HEK293 (cell line): ENCODE results near the gene PTPRH.

Experiments
- GLIS1 ChIP-seq: fragments of 450-650 bp; formaldehyde crosslinking; IDR thresholded peaks from 2 replicates; pipeline ENCODE4 v1.5.1; 2016; ENCODE audit warnings: missing biosample characterization, missing genetic modification characterization
- HOXC10 ChIP-seq: sonication (generic); formaldehyde crosslinking; IDR thresholded peaks from 2 replicates; pipeline ENCODE4 v1.8.1; 2023; ENCODE audit warnings: mild to moderate bottlenecking, missing genetic modification reagents
- HOXD13 ChIP-seq: sonication (generic); formaldehyde crosslinking; IDR thresholded peaks from 2 replicates; pipeline ENCODE4 v1.8.0; 2022; ENCODE audit warnings: missing genetic modification reagents, borderline replicate concordance
- PRDM1 ChIP-seq: fragments of 450-650 bp; formaldehyde crosslinking; IDR thresholded peaks from 2 replicates; pipeline ENCODE4; 2016; ENCODE audit warnings: missing biosample characterization, missing genetic modification characterization
- SETDB1 ChIP-seq: IDR thresholded peaks from one replicate; pipeline ENCODE4 v1.6.1; 2017; ENCODE audit warnings: mild to moderate bottlenecking, low read length, moderate library complexity, mixed read lengths; ENCODE audit not compliant: insufficient read length
- WT1 ChIP-seq: fragments of 450-650 bp; formaldehyde crosslinking; IDR thresholded peaks from 2 replicates; pipeline ENCODE4 v1.5.1; 2016; ENCODE audit warnings: missing biosample characterization, missing genetic modification characterization
- ZBTB1 ChIP-seq: fragments of 450-650 bp; formaldehyde crosslinking; IDR thresholded peaks from 2 replicates; pipeline ENCODE4 v1.5.1; 2016; ENCODE audit warnings: missing biosample characterization, missing genetic modification characterization
- ZFP41 ChIP-seq: fragments of 450-650 bp; formaldehyde crosslinking; IDR thresholded peaks from 2 replicates; pipeline ENCODE4 v1.5.1; 2016; ENCODE audit warnings: missing biosample characterization, missing genetic modification characterization, borderline replicate concordance
- ZFP69B ChIP-seq: fragments of 450-650 bp; formaldehyde crosslinking; IDR thresholded peaks from 2 replicates; pipeline ENCODE4 v1.5.1; 2016; ENCODE audit warnings: missing biosample characterization, missing genetic modification characterization
- ZNF169 ChIP-seq: fragments of 450-650 bp; formaldehyde crosslinking; IDR thresholded peaks from 2 replicates; pipeline ENCODE4 v1.5.1; 2016; ENCODE audit warnings: missing biosample characterization, missing genetic modification characterization
- ZNF175 ChIP-seq: fragments of 450-650 bp; formaldehyde crosslinking; IDR thresholded peaks from 2 replicates; pipeline ENCODE4 v1.5.1; 2016; ENCODE audit warnings: missing biosample characterization, missing genetic modification characterization
- ZNF19 ChIP-seq: fragments of 450-650 bp; formaldehyde crosslinking; IDR thresholded peaks from 2 replicates; pipeline ENCODE4; 2016; ENCODE audit warnings: missing biosample characterization, missing genetic modification characterization, low read depth
- ZNF2 ChIP-seq: fragments of 450-650 bp; formaldehyde crosslinking; IDR thresholded peaks from 2 replicates; pipeline ENCODE4 v1.5.1; 2016; ENCODE audit warnings: missing biosample characterization, missing genetic modification characterization
- ZNF23 ChIP-seq: fragments of 450-650 bp; formaldehyde crosslinking; IDR thresholded peaks from 2 replicates; pipeline ENCODE4 v1.5.1; 2016; ENCODE audit warnings: missing biosample characterization, missing genetic modification characterization, borderline replicate concordance
- ZNF274 ChIP-seq, 2 experiments: fragments of 200-500 bp in 1 of 2; fragments of 450-650 bp in 1 of 2; sonication (Bioruptor generic) in 1 of 2; formaldehyde crosslinking in 1 of 2; IDR thresholded peaks; 2 replicates each; pipeline versions ENCODE4 v1.5.1 to v1.6.1; 2014 to 2016; ENCODE audit warnings: borderline replicate concordance in 1 of 2, inconsistent platforms in 1 of 2, low read length in 1 of 2, missing biosample characterization in 1 of 2, missing genetic modification characterization in 1 of 2
- ZNF335 ChIP-seq: fragments of 450-650 bp; formaldehyde crosslinking; conservative IDR thresholded peaks from 2 replicates; pipeline ENCODE4 v1.5.1; 2016; ENCODE audit warnings: missing biosample characterization, missing genetic modification characterization
- ZNF366 ChIP-seq: fragments of 450-650 bp; formaldehyde crosslinking; conservative IDR thresholded peaks from 2 replicates; pipeline ENCODE4 v1.5.1; 2016; ENCODE audit warnings: missing biosample characterization, missing genetic modification characterization
- ZNF426 ChIP-seq: fragments of 450-650 bp; formaldehyde crosslinking; IDR thresholded peaks from 2 replicates; pipeline ENCODE4 v1.5.1; 2017; ENCODE audit warnings: missing biosample characterization, missing genetic modification characterization, mild to moderate bottlenecking, inconsistent platforms, moderate library complexity
- ZNF449 ChIP-seq: fragments of 450-650 bp; formaldehyde crosslinking; IDR thresholded peaks from 2 replicates; pipeline ENCODE4 v1.5.1; 2017; ENCODE audit warnings: missing biosample characterization, mild to moderate bottlenecking, missing genetic modification characterization, moderate library complexity
- ZNF514 ChIP-seq: fragments of 450-650 bp; formaldehyde crosslinking; IDR thresholded peaks from 2 replicates; pipeline ENCODE4 v1.5.1; 2016; ENCODE audit warnings: missing biosample characterization, missing genetic modification characterization
- ZNF529 ChIP-seq: fragments of 450-650 bp; formaldehyde crosslinking; IDR thresholded peaks from 2 replicates; pipeline ENCODE4 v1.5.1; 2017; ENCODE audit warnings: missing genetic modification characterization, missing biosample characterization; ENCODE audit not compliant: insufficient replicate concordance
- ZNF544 ChIP-seq: fragments of 450-650 bp; formaldehyde crosslinking; IDR thresholded peaks from 2 replicates; pipeline ENCODE4 v1.5.0; 2017; ENCODE audit warnings: missing biosample characterization, missing genetic modification characterization
- ZNF549 ChIP-seq: fragments of 450-650 bp; IDR thresholded peaks from 2 replicates; pipeline ENCODE4 v1.5.1; 2018; ENCODE audit warnings: missing biosample characterization, missing genetic modification characterization, mild to moderate bottlenecking, inconsistent platforms, moderate library complexity
- ZNF600 ChIP-seq: fragments of 450-650 bp; formaldehyde crosslinking; IDR thresholded peaks from 2 replicates; pipeline ENCODE4 v1.5.1; 2016; ENCODE audit warnings: missing biosample characterization, missing genetic modification characterization
- ZNF621 ChIP-seq: fragments of 450-650 bp; formaldehyde crosslinking; IDR thresholded peaks from 2 replicates; pipeline ENCODE4 v1.5.1; 2017; ENCODE audit warnings: missing biosample characterization, missing genetic modification characterization
- ZNF624 ChIP-seq: fragments of 450-650 bp; formaldehyde crosslinking; IDR thresholded peaks from 2 replicates; pipeline ENCODE4 v1.5.1; 2017; ENCODE audit warnings: missing biosample characterization, missing genetic modification characterization
- ZNF626 ChIP-seq: fragments of 450-650 bp; sonication (Bioruptor Pico); formaldehyde crosslinking; IDR thresholded peaks from 2 replicates; pipeline ENCODE4 v1.5.1; 2018; ENCODE audit warnings: missing biosample characterization, missing genetic modification characterization, inconsistent platforms
- ZNF629 ChIP-seq: fragments of 450-650 bp; formaldehyde crosslinking; IDR thresholded peaks from 2 replicates; pipeline ENCODE4 v1.5.1; 2017; ENCODE audit warnings: missing biosample characterization, missing genetic modification characterization
- ZNF639 ChIP-seq: fragments of 450-650 bp; formaldehyde crosslinking; IDR thresholded peaks from 2 replicates; pipeline ENCODE4 v1.5.1; 2016; ENCODE audit warnings: missing biosample characterization, missing genetic modification characterization
- ZNF792 ChIP-seq: fragments of 450-650 bp; formaldehyde crosslinking; IDR thresholded peaks from 2 replicates; pipeline ENCODE4 v1.5.1; 2016; ENCODE audit warnings: missing biosample characterization, missing genetic modification characterization
- ZNF843 ChIP-seq: fragments of 450-650 bp; formaldehyde crosslinking; IDR thresholded peaks from 2 replicates; pipeline ENCODE4 v1.5.1; 2016; ENCODE audit warnings: missing biosample characterization, missing genetic modification characterization
- TF ChIP-seq, protein P1 (sequence below): fragments of 450-650 bp; formaldehyde crosslinking; conservative IDR thresholded peaks from 2 replicates; pipeline ENCODE4 v1.5.1; 2016; ENCODE audit warnings: low read depth, missing biosample characterization, missing genetic modification characterization

PTPRH gene

DNA sequence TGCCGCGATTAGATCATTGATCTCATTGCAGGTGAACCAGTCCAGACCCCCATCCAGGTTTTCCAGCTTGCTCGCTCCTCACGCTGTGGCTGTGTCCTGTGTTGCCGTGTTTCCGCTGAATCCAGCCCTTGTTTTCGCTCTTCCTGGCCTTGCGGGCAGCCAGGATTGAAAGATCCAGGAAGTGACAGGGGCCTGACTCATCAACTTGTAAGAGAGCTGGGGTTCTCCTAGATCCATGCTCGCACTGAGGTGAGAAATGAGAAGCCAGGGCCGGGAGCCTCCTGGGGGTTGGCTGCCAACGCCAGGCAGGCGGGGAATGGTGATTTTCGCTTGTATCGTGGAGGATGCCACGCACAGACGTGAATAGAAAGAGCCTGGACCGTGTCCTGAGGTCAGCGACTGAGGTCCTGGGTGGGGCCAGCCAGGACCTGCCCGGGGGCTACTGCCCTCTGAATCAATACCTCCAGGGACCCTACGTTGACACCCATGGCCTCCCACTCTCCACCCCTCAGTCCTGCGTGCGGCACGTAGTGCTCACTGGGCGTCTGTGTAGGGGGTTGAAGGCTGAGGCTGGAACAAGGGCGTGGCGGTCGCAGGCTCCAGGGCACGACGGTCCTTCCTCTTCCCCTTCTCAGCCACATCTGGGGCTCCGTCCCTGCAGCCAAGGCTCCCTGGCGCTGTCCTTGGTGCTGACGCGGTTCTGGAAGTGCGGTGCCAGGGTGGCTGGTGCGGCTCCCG, 7.3 kb upstream of the PTPRH start (continued):
- TF ChIP-seq ZNF529 (no peak), ZFP41 (tag by site-specific recombination) (no peak), ZNF366 (tag by site-specific recombination) (peak; percentile 81), ZNF624 (no peak), ZNF629 (peak; percentile 80), SETDB1 (no peak), ZNF2 (tag by site-specific recombination) (peak; percentile 81), GLIS1 (tag by site-specific recombination) (peak; percentile 70), ZNF335 (peak; percentile 73), ZNF169 (tag by site-specific recombination) (no peak; the same call in 1 of the 2 replicates), ZNF792 (tag by site-specific recombination) (no peak), ZNF843 (tag by site-specific recombination) (peak; percentile 66), ZNF426 (tag by site-specific recombination) (no peak), ZNF514 (tag by site-specific recombination) (no peak), ZFP69B (tag by site-specific recombination) (peak; percentile 91), WT1 (tag by site-specific recombination) (no peak), HOXC10 (peak; percentile 98), ZBTB1 (no peak), ZNF274 (IDR thresholded peaks at IDR 0.05; ENCODE audit: low read length) (no peak), ZNF274 (tag by site-specific recombination; IDR thresholded peaks at IDR 0.05; ENCODE audit: borderline replicate concordance) (no peak), ZNF19 (no peak), PRDM1 (tag by site-specific recombination) (no peak), HOXD13 (CRISPR knock-in tag) (peak; percentile 91), ZNF626 (tag by site-specific recombination) (no peak), ZNF549 (tag by site-specific recombination) (no peak), ZNF639 (tag by site-specific recombination) (peak; percentile 93), ZNF600 (tag by site-specific recombination) (peak; percentile 91), ZNF621 (tag by site-specific recombination) (no peak), ZNF175 (tag by site-specific recombination) (no peak), ZNF544 (tag by site-specific recombination) (no peak), ZNF23 (tag by site-specific recombination) (no peak), ZNF449 (peak; percentile 69; the same call in 1 of the 2 replicates)
- TF ChIP-seq, protein P1, sequence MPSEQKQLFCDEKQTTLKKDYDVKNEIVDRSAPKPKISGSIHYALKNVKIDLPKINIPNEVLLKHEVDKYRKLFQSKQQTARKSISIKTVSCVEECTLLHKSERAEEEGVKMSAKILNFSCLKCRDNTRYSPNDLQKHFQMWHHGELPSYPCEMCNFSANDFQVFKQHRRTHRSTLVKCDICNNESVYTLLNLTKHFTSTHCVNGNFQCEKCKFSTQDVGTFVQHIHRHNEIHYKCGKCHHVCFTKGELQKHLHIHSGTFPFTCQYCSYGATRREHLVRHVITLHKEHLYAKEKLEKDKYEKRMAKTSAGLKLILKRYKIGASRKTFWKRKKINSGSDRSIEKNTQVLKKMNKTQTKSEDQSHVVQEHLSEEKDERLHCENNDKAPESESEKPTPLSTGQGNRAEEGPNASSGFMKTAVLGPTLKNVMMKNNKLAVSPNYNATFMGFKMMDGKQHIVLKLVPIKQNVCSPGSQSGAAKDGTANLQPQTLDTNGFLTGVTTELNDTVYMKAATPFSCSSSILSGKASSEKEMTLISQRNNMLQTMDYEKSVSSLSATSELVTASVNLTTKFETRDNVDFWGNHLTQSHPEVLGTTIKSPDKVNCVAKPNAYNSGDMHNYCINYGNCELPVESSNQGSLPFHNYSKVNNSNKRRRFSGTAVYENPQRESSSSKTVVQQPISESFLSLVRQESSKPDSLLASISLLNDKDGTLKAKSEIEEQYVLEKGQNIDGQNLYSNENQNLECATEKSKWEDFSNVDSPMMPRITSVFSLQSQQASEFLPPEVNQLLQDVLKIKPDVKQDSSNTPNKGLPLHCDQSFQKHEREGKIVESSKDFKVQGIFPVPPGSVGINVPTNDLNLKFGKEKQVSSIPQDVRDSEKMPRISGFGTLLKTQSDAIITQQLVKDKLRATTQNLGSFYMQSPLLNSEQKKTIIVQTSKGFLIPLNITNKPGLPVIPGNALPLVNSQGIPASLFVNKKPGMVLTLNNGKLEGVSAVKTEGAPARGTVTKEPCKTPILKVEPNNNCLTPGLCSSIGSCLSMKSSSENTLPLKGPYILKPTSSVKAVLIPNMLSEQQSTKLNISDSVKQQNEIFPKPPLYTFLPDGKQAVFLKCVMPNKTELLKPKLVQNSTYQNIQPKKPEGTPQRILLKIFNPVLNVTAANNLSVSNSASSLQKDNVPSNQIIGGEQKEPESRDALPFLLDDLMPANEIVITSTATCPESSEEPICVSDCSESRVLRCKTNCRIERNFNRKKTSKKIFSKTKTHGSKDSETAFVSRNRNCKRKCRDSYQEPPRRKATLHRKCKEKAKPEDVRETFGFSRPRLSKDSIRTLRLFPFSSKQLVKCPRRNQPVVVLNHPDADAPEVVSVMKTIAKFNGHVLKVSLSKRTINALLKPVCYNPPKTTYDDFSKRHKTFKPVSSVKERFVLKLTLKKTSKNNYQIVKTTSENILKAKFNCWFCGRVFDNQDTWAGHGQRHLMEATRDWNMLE (tag by site-specific recombination) = peak; percentile 43; the same call in 1 of the 2 replicates
